A172 (cell line): ENCODE data around the gene RTN4. TPM values are rescaled to one million over a fixed set of nuclear protein-coding genes. Genes with fewer than 3 reads are reported as not detected.

Source experiments
- DNase-seq: peaks from one replicate; pipeline ENCODE4 v3.0.0-alpha.2; 2015; ENCODE audit warnings: low spot score
- total RNA-seq: library from RNA; depleted of rRNA; stranded (reverse); fragments of >200 nt; shearing (Covaris generic); gene quantifications from 2 replicates; pipeline ENCODE4 v1.2.3, GENCODE V29; 2014

RTN4 gene
- total RNA-seq, 1 experiment from 2014 or later = 361 TPM

- DNase-seq = no peak
These were observed 81.6 kb downstream of the RTN4 start for GRCh38 chr2:54968561-54969218.

- DNase-seq = no peak
These were observed 82.4 kb downstream of the RTN4 start for GRCh38 chr2:54967759-54968365.

DNA sequence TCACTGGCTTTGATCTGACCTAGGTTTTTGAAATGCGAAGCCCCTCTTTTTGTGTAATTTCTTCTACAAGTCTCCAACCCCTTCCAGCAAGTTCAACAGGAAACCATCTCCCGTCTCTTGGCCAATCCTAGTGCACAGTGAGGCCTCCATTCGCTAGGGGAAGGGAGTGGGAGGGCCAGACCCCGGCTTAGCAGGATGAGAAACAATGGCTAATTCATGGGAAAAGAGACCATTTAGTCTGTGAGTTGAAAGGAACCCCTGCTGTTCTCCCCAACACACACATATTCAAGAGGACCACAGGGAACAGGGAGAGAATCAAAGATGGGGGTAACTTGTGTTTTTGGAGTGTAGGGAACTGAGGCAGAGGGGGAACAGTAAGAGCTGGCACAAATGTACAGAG is 83.0 kb downstream of the RTN4 start:
- no peak for DNase-seq

- no peak for DNase-seq
These were observed 83.4 kb downstream of the RTN4 start for GRCh38 chr2:54966837-54967236.

- DNase-seq = peak; percentile 26
These were observed 84.0 kb downstream of the RTN4 start for GRCh38 chr2:54966165-54966832.

- no peak for DNase-seq
These were observed 84.8 kb downstream of the RTN4 start for GRCh38 chr2:54965425-54965824.

DNA sequence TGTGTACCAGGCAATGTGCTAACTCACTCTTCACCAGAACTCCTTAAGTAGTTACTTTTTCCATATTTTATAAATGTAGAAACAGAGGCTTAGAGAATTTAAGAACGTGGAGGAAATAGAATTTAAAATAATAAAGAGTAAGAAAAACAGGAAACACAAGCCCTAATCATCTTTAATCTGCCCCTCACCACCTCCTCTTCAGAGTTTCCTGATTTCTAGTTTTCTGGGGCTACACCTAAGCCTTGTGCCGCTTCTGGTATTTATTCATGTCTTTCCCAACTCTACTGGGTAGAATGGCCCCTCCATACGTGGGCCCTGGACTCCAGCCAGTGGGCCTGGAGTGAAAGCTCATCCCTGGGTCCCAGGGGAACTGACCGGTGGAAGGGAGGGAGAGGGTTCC is 85.4 kb downstream of the RTN4 start:
- DNase-seq = no peak

DNA sequence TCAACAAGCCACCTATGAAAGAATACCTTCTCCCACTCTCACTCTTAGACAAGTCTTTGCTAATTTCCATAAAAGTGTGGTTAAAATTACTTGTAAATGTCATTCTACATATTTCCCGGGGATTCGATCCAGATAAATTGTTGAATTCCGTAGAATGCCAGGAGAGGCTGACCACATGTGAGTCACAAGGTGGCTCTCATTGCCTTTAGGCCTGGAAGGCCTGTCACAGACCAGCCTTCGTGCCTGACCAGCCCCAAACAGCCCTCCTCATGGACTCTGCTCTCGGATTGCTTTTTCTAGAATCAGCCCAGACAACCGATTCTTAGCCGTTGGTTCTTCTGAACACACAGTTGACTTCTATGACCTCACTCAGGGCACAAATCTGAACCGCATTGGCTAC is 86.0 kb downstream of the RTN4 start:
- DNase-seq = peak; percentile 27

- DNase-seq = no peak
These were observed 86.8 kb downstream of the RTN4 start for GRCh38 chr2:54963476-54963875.

DNA sequence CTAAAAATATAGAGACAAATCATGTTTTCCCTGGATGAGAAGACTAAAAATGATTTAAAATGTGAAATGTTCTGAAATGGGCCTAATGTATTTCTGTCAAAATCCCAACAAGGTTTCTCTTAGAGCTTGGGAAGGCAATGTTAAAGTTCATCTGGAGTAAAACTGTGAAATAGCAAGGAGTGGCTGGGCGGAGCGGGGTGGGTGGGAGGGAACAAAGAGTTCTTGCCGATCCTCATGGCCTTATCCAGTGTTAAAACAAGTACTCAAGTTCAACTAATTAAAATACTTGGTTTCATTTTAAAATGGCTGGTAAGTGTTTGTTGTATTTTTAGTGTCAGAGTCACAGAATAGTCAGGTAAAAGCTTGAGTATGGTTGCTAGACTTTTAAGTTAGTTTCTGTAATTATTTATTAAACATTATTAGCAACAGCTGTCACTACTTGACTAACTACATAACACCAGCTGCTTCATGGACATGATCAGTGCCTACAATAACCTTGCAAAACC is 87.3 kb downstream of the RTN4 start:
- no peak for DNase-seq

DNA sequence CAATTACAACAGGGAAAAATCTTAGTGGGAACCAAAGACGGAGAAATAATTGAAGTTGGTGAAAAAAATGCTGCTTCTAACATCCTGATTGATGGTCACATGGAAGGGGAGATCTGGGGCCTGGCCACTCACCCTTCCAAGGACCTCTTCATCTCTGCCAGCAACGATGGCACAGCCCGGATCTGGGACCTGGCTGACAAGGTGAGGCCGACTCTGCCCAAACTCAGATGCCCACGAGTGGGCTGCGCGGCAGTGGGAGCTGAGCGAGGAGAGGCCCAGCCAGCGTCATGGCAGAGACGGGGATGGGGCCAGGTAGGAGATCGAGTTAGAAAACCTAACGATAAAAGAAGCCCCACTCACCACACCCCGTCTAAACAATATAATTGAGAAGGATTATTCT is 87.7 kb downstream of the RTN4 start:
- no peak for DNase-seq

GRCh38 chr2:54960164-54960563 is 90.1 kb downstream of the RTN4 start:
- no peak for DNase-seq

DNA sequence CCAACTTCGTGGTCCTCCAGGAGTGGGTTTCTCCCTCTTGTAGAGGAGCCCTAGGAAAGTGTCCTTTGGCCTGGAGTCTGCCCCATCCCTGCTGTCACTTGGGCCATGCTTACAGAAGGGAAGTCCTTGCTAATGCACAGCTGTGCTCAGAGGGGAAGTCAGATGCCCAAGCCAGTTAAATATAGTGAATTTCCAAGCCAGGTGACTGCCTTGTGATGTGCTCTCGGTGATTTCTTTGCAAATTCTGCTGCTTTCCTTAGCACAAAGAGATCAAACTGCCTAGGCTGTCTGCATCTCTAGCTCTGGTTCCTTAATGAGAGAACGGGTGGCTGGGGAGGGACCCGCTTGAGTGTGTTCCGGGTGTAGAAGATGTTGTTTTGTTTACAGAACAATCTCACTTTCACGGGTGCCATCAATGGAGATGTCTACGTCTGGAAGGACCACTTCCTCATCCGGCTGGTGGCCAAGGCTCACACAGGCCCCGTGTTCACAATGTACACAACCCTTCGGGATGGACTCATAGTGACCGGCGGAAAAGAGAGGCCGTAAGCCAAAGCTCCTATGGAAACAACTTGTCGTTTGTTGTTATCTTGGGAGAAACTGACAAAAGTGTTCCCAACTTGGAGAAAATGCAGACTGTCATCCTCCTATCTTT is 91.4 kb downstream of the RTN4 start:
- DNase-seq = no peak

- no peak for DNase-seq
These were observed 92.8 kb downstream of the RTN4 start for GRCh38 chr2:54957321-54957999.

- no peak for DNase-seq
These were observed 94.1 kb downstream of the RTN4 start for GRCh38 chr2:54956111-54956627.

- no peak for DNase-seq
These were observed 94.7 kb downstream of the RTN4 start for GRCh38 chr2:54955358-54956110.

DNA sequence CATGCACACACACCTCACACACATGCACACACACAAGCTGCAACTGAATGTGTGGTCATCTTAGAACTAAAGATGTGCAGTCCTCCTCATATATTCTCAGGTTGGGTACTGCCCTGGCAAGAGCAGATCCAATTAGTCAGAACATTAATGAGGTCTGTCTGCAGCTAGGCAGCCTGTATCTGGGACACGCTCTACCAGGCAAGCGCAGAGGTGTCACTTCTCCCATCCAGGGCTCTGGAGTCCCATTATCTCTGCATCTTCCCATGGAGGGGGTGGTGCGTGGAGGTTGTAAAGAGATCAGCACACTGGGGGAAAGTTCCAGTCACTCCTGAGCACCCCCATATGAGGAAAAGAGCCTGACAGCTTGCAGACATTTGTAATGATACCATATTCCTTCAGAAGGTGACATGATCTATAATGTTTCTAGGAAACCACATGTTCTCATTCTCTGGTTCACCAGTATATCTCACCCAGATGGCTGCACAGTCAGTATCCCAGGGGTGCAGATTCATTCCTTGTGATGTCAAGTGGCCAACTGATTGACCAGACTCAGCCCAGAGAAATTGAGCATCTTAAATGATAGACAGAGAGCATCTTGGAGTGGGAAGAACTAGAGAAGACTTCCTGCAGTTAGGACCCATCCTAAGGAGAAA is 95.4 kb downstream of the RTN4 start:
- no peak for DNase-seq

DNA sequence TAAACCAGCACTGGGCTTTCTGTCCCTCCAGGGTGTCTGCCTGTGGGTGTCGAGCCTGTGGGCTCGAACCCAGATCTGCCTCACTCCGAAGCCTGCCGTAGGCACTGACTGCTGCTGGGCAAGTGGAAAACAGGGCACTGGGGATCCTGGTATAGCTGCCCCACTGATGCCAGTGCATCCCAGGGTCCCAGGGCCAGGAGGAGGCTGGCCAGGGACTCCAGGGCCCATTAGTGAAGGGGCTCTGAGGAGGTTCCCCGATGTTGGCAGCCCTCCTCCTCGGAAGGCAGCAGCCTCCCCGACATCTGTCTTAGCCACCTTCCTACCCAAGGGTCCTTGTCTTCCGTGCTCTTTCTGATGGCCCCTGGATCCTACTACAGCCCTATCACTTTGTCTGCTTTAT is 96.1 kb downstream of the RTN4 start:
- DNase-seq = no peak

DNA sequence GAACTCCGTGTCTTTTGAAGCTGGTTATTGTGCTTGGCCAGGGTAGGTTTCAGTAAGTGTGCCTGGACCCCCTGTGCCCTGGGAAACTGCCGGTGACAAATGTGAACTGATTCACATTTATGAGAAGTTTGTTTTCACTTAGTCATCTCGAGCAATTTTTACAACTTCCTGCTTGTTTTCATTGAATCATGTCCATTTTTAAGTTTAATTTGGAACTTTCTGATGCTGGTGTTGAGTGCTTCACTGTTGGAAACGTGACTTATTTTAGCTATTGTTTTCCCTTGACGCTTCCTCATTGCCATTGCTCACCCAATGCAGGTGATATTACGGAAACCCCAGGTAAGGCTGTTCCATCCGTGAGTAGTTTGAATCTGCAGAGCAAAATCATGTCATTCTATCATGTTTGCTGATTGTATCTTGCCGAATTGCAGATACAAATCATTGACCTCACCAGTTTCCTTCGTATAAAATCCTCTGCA is 97.2 kb downstream of the RTN4 start:
- peak; percentile 77 for DNase-seq

DNA sequence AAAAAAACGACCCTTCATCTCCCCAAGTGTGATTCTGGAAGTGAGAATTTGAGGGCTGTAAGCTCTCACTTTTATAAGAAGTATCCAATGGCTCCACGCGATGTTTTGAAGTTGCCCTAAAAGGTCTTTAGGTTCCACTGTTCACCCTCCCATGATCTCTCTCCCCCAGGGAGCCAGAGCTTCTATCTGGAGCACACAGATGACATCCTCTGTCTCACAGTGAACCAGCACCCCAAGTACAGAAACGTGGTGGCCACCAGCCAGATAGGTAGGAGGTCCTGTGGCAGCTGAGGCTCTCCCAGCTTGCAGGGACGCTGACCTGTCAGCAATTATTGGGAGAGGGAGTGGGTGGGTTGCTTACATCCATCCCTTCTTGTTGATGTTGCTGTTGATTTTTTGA is 97.8 kb downstream of the RTN4 start:
- no peak for DNase-seq
